Stomach (tissue), 9 donors: ENCODE data around the gene ATP13A3. TPM values are rescaled to one million over a fixed set of nuclear protein-coding genes. Genes with fewer than 3 reads are reported as not detected.

Source experiments
- DNase-seq, 2 donors: peaks; one replicate each; pipeline versions ENCODE4 v3.0.0 to v3.0.0-alpha.2; 2013 to 2019
- H3K27ac ChIP-seq, 5 donors: fragments of 200-600 bp in 4 of 5; sonication (generic) in 4 of 5; one replicate each; pipeline ENCODE4 v1.5.1; 2013 to 2019; ENCODE audit warnings: mild to moderate bottlenecking in 1 of 5, moderate library complexity in 1 of 5
- H3K27me3 ChIP-seq, 3 donors: fragments of 200-600 bp; sonication (generic); one replicate each; pipeline ENCODE4 v1.5.1; 2017 to 2019; ENCODE audit warnings: mixed run types in 1 of 3
- H3K36me3 ChIP-seq, 4 donors: fragments of 200-600 bp; sonication (generic); 1 replicate in 3 of 4; 2 replicates in 1 of 4; pipeline ENCODE4 v1.5.1; 2016 to 2019
- H3K4me1 ChIP-seq, 4 donors: fragments of 200-600 bp; sonication (generic); one replicate each; pipeline ENCODE4 v1.5.1; 2016 to 2019
- H3K4me3 ChIP-seq, 4 donors: fragments of 200-600 bp; sonication (generic) in 3 of 4; one replicate each; pipeline ENCODE4 v1.5.1; 2016 to 2019; ENCODE audit warnings: mild to moderate bottlenecking in 1 of 4
- H3K9me3 ChIP-seq, 4 donors: fragments of 200-600 bp; sonication (generic); one replicate each; pipeline ENCODE4 v1.5.1; 2016 to 2019
- CTCF ChIP-seq, 7 experiments: fragments of 450-650 bp in 4 of 7; fragments of 200-600 bp in 3 of 7; sonication (generic) in 3 of 7; IDR thresholded peaks; one replicate each; pipeline ENCODE4 v1.5.1; 2016 to 2019; ENCODE audit warnings: antibody characterized with exemption in 7 of 7, control low read depth in 2 of 7, mild to moderate bottlenecking in 1 of 7
- EP300 ChIP-seq: sonication (generic); formaldehyde crosslinking; IDR thresholded peaks from one replicate; pipeline ENCODE4 v1.6.1; 2017; ENCODE audit warnings: antibody characterized with exemption
- POLR2A ChIP-seq, 4 donors: fragments of 450-650 bp; IDR thresholded peaks; one replicate each; pipeline ENCODE4 v1.6.1; 2016; ENCODE audit warnings: antibody characterized with exemption in 4 of 4, control low read depth in 2 of 4, mild to moderate bottlenecking in 1 of 4, moderate library complexity in 1 of 4
- POLR2AphosphoS5 ChIP-seq, 3 donors: sonication (generic); formaldehyde crosslinking; IDR thresholded peaks; one replicate each; pipeline ENCODE4 v1.6.1; 2016; ENCODE audit warnings: antibody characterized with exemption in 3 of 3
- WGBS, 5 donors: extraction: QIAGEN DNeasy Blood & Tissue Kit in 3 of 5; methylation state at CpG; one replicate each; pipeline versions ENCODE4 v1.1.5 to v1.1.7; 2013 to 2018; 5-methylcytosine and 5-hydroxymethylcytosine counted together
- intact Hi-C: fragments of 100-400 bp; cut with DNase I; formaldehyde crosslinking; loops from one replicate; pipeline ENCODE4 v1.15.1; 2023; ENCODE audit warnings: low total_unique reads
- polyA plus RNA-seq, 3 donors: library from polyadenylated mRNA; stranded (reverse); fragments of 200-250 nt; gene quantifications; one replicate each; pipeline ENCODE4 v1.2.3, GENCODE V29; 2013
- total RNA-seq, 5 donors: library from RNA; depleted of rRNA; stranded (reverse); fragments of >200 nt; gene quantifications; one replicate each; pipeline versions ENCODE4 v1.1.0 to v1.2.3, GENCODE V29; 2014 to 2016
- donor health status: healthy with polysubstance abuse.
- donor health status: Bipolar disorder and iron deficiency.
- donor health status: healthy.

The ATP13A3 gene
- total and polyA plus RNA-seq, 8 donors = 11.2 to 332 (median 21.4) TPM

DNA sequence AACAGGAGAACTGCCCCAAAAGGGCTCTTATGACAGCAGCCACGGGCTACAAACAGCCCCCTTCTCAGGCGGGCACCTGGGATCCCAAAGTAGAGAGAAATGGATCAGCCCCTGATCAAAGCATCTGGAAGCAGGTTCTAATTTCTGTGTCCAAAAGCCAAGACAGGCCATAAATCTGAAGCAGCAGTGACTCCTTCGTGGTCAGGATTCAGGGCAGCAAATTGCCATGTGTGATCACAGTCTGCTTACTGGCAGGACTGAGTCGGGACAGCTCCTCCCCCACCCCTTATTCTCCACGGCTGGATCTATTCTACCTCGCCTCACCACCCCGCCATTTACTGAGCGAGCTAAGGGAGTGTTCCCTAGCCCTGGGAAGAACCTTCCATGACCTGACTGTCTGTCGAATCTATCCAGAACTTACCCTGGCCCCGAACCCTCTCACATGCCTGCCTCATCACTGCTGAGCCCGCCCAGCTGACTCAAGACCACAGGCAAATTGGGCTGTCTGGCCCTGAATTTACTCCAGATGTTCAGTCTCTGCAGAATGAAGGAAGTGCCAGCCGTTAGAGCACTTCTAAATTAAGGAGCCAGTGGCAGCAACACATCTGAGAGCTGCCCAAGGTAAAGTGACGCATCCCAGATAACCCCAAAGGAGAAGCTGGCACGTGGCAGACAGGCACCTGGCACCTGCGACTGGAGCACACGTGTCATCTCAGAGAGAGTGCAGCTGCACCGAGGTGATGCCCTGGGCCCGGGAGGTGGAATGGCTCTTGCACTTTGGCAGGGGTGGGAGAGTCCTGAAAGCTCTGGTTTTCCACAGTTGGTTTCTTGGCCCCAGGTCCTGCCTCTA is 118.6 kb downstream of the ATP13A3 start:
- TF ChIP-seq POLR2AphosphoS5 (IDR thresholded peaks at IDR 0.05) = no peak
- TF ChIP-seq EP300 = no peak
- TF ChIP-seq POLR2A (IDR thresholded peaks at IDR 0.05) = no peak
- TF ChIP-seq CTCF (IDR thresholded peaks at IDR 0.05) = no peak
- DNase-seq = peak in 1 of 2 donors; percentile 30
- peaks cover 0 to 26% (median 12%) of the 10 kb centered on the region in 4 donors for H3K4me1 ChIP-seq
- H3K36me3 ChIP-seq = no peaks in the 10 kb centered on the region
- H3K9me3 ChIP-seq = no peaks in the 10 kb centered on the region
- intact Hi-C loops = no loop called here
- 64 to 73% (median 67%) methylated on average over 17 to 18 of the region's 18 CpGs for WGBS, 5 donors
- peaks cover 0 to 33% (median 8%) of the 10 kb centered on the region in 3 donors for H3K27me3 ChIP-seq
- H3K4me3 ChIP-seq = no peak overlapping the region
- H3K27ac ChIP-seq = no peak overlapping the region

DNA sequence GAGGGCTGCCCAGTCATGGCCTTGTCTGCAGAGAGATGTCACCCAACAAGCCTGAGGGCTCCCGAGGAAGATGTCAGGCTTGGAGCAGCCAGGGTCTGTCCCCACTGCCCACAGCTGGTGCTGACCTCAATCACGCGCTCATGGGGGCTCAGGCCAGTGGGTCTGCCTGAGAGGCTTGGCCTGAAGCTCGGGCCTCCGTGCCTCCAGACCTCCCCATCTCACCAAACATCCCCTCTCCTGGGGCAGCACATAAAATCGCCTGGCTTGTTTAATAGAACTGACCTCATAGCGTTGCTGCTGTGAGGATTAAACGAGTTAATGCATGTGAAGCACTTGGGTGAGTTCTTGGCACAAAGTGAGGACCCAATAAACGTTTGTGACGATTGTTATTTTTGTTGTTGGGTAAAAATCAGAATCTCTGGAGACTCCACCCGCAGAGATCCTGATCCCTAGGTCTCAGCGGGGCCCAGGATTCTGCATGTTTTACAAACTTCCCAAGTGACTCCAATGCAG is 120.8 kb downstream of the ATP13A3 start:
- no peak for DNase-seq
- WGBS, 5 donors = 75 to 86% (median 78%) methylated on average over 7 to 12 of the region's 12 CpGs
- no peak for TF ChIP-seq EP300
- no peak for TF ChIP-seq POLR2AphosphoS5 (IDR thresholded peaks at IDR 0.05)
- TF ChIP-seq CTCF (IDR thresholded peaks at IDR 0.05) = no peak
- TF ChIP-seq POLR2A (IDR thresholded peaks at IDR 0.05) = no peak
- H3K36me3 ChIP-seq = no peaks in the 10 kb centered on the region
- H3K27me3 ChIP-seq = peaks cover 0 to 32% (median 8%) of the 10 kb centered on the region in 3 donors
- H3K4me3 ChIP-seq = no peak overlapping the region
- no peak overlapping the region for H3K27ac ChIP-seq
- H3K4me1 ChIP-seq = peaks cover 0 to 26% (median 12%) of the 10 kb centered on the region in 4 donors
- intact Hi-C loops = no loop called here
- no peaks in the 10 kb centered on the region for H3K9me3 ChIP-seq

DNA sequence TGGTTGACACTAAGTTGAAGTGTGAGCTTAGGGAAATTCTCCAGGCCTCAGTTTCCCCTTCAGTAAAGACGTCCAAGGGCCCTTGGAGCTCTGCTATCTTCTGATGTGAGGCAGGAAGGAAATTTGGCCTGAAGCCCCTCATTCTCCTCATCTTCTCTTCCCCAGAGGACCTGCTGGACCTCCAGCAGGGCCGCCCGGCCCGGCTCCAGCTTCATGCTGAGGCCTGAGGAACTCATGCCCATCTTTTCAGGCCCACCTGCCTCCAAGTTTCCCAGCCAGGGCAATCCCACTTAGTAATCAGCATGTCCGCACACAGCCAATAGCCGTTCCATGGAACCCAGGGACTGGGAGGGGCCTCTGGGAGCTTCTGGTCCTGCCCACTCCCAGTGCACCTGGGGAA is 121.3 kb downstream of the ATP13A3 start:
- Histone ChIP-seq H3K36me3 (no peaks in the 10 kb centered on the region), H3K27me3 (peaks cover 0 to 27% (median 8%) of the 10 kb centered on the region in 3 donors), H3K4me1 (peaks cover 0 to 26% (median 12%) of the 10 kb centered on the region in 4 donors), H3K27ac (no peak overlapping the region), H3K4me3 (no peak overlapping the region), H3K9me3 (no peaks in the 10 kb centered on the region)
- intact Hi-C loops = no loop called here
- no peak for DNase-seq
- 78 to 92% (median 88%) methylated on average over 4 to 6 of the region's 6 CpGs for WGBS, 5 donors
- TF ChIP-seq CTCF (IDR thresholded peaks at IDR 0.05) (no peak), POLR2AphosphoS5 (IDR thresholded peaks at IDR 0.05) (no peak), EP300 (no peak), POLR2A (IDR thresholded peaks at IDR 0.05) (no peak)

DNA sequence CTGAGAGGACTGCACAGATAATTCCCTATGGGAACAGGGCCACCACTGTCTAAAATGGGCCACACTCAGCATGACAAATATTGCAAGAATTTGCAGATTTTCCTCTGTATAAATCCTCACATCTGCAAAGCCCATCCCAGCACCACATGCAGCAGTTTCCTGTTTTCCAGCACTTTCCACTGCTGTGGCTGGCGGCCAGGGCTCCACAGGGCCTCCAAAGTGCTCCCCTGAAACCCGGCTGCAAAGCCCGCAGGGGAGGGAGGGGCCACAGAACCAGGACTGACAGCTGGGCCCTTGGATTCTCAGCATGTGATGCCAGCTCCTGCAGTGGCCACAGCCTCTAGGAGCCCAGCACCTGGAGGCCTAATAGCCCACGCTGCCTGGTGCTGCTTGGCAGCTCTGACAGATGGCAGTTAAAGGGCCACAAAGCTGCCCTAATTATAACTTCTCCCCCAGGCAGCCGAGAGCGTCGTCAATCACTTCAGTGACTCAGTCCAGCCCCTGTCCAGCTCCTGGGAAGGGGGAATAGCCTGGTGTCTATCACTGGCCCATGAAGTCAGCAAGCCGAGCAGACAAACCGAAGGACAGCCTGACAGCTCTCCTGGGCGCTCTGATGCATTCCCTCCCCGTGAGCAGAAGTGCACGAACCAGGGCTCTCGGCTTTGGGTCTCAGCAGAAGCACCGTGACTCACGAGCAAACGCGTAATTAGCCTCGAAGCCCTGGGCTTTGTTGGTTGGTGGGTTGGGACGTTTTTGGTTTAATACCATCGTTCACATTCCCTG is 122.0 kb downstream of the ATP13A3 start:
- peak in 1 of 2 donors; percentile 74 for DNase-seq
- peaks cover 0 to 25% (median 12%) of the 10 kb centered on the region in 4 donors for H3K4me1 ChIP-seq
- H3K36me3 ChIP-seq = no peaks in the 10 kb centered on the region
- peaks cover 0 to 22% (median 8%) of the 10 kb centered on the region in 3 donors for H3K27me3 ChIP-seq
- WGBS, 5 donors = 53 to 65% (median 57%) methylated on average over 15 to 20 of the region's 20 CpGs
- intact Hi-C loops = no loop called here
- no peak overlapping the region for H3K4me3 ChIP-seq
- TF ChIP-seq CTCF (IDR thresholded peaks at IDR 0.05) (no peak), POLR2AphosphoS5 (IDR thresholded peaks at IDR 0.05) (no peak), POLR2A (IDR thresholded peaks at IDR 0.05) (no peak), EP300 (no peak)
- H3K9me3 ChIP-seq = no peaks in the 10 kb centered on the region
- peak overlapping the region in 1 of 5 donors; percentile 14 for H3K27ac ChIP-seq
